IPS-15b (cell line): ENCODE measurements around the gene PRPSAP1.
"Not testable (repeated sequence)": the region's sequence is repeated elsewhere in the genome, so short reads cannot be mapped to it uniquely, and the experiment has no call there.

Experiments
- H3K27me3 ChIP-seq: one replicate; pipeline ENCODE4 v1.6.1; 2013; ENCODE audit warnings: low read length; ENCODE audit not compliant: control insufficient read depth, insufficient read depth
- H3K36me3 ChIP-seq: one replicate; pipeline ENCODE4 v1.6.1; 2013; ENCODE audit warnings: low read length; ENCODE audit not compliant: control insufficient read depth, insufficient read depth
- H3K4me1 ChIP-seq: one replicate; pipeline ENCODE4 v1.6.1; 2013; ENCODE audit warnings: mild to moderate bottlenecking, low read length; ENCODE audit not compliant: control insufficient read depth, insufficient read depth
- H3K4me3 ChIP-seq: one replicate; pipeline ENCODE4 v1.5.1; 2013; ENCODE audit warnings: low read depth, low read length
- H3K9ac ChIP-seq: one replicate; pipeline ENCODE4 v1.6.1; 2013; ENCODE audit warnings: low read depth, mild to moderate bottlenecking, low read length
- H3K9me3 ChIP-seq: one replicate; pipeline ENCODE4 v1.6.1; 2013; ENCODE audit warnings: mild to moderate bottlenecking, low read length; ENCODE audit not compliant: control insufficient read depth, insufficient read depth

The PRPSAP1 gene

GRCh38 chr17:76270127-76270592, 83.6 kb downstream of the PRPSAP1 start:
- H3K36me3 ChIP-seq = peaks cover 6% of the 10 kb centered on the region
- no peaks in the 10 kb centered on the region for H3K9me3 ChIP-seq
- H3K4me1 ChIP-seq = peaks cover 18% of the 10 kb centered on the region
- H3K9ac ChIP-seq = no peak overlapping the region
- H3K27me3 ChIP-seq = no peaks in the 10 kb centered on the region
- H3K4me3 ChIP-seq = no peak overlapping the region

- Histone ChIP-seq H3K4me1 (peaks cover 21% of the 10 kb centered on the region), H3K27me3 (no peaks in the 10 kb centered on the region), H3K9me3 (no peaks in the 10 kb centered on the region), H3K4me3 (no peak overlapping the region), H3K36me3 (peaks cover 6% of the 10 kb centered on the region), H3K9ac (peak overlapping the region; percentile 65)
Measured at GRCh38 chr17:76268991-76269981, 84.4 kb downstream of the PRPSAP1 start.

GRCh38 chr17:76268015-76268749, 85.5 kb downstream of the PRPSAP1 start:
- H3K9me3 ChIP-seq = no peaks in the 10 kb centered on the region
- H3K9ac ChIP-seq = no peak overlapping the region
- H3K4me3 ChIP-seq = no peak overlapping the region
- H3K4me1 ChIP-seq = peaks cover 22% of the 10 kb centered on the region
- H3K27me3 ChIP-seq = no peaks in the 10 kb centered on the region
- H3K36me3 ChIP-seq = peaks cover 6% of the 10 kb centered on the region

- H3K9ac ChIP-seq, H3K27me3 ChIP-seq, H3K9me3 ChIP-seq, H3K36me3 ChIP-seq, H3K4me3 ChIP-seq: not testable (repeated sequence)
- peaks cover 22% of the 10 kb centered on the region for H3K4me1 ChIP-seq
Measured at GRCh38 chr17:76267581-76268001, 86.1 kb downstream of the PRPSAP1 start.

GRCh38 chr17:76267051-76267576, 86.6 kb downstream of the PRPSAP1 start:
- Histone ChIP-seq H3K9ac (no peak overlapping the region), H3K36me3 (peaks cover 6% of the 10 kb centered on the region), H3K27me3 (no peaks in the 10 kb centered on the region), H3K4me1 (peaks cover 22% of the 10 kb centered on the region), H3K9me3 (no peaks in the 10 kb centered on the region), H3K4me3 (peak overlapping the region; percentile 61)

GRCh38 chr17:76266244-76266938, 87.3 kb downstream of the PRPSAP1 start:
- no peaks in the 10 kb centered on the region for H3K9me3 ChIP-seq
- peaks cover 22% of the 10 kb centered on the region for H3K4me1 ChIP-seq
- no peaks in the 10 kb centered on the region for H3K27me3 ChIP-seq
- H3K4me3 ChIP-seq = peak overlapping the region; percentile 61
- H3K36me3 ChIP-seq = peaks cover 6% of the 10 kb centered on the region
- H3K9ac ChIP-seq = no peak overlapping the region

DNA sequence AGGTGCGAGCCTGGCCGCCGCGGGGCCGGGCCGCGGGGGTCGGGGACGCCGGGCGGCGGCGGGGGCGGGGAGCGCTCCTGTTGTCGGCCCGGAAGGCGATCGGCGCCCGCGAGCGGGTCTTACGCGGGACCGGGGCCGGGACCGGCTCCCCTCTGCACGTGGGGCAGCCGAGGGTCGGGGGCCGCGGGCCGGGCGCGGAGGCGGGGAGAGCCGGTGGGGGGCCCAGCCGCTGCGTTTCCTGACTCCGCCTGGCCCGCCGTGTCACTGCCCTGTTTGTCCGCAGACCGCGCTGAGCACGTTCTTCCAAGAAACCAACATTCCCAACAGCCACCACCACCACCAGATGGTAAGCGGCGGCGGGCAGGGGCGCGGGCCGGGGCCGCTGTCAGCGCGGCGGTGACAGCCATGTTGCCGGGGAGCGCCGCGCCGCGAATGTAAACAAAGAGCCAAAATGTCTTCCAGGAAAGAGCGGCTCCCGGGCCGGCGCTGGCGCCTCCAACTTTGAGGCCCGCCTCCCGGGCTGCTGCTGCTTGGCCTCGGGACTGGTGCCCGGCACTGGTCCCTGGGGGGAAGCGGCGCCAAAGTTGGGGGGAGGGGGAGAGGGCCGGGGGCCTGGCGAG, 88.0 kb downstream of the PRPSAP1 start:
- no peaks in the 10 kb centered on the region for H3K27me3 ChIP-seq
- no peak overlapping the region for H3K9ac ChIP-seq
- H3K4me3 ChIP-seq = peak overlapping the region; percentile 61
- H3K9me3 ChIP-seq = no peaks in the 10 kb centered on the region
- peaks cover 6% of the 10 kb centered on the region for H3K36me3 ChIP-seq
- peaks cover 22% of the 10 kb centered on the region for H3K4me1 ChIP-seq

DNA sequence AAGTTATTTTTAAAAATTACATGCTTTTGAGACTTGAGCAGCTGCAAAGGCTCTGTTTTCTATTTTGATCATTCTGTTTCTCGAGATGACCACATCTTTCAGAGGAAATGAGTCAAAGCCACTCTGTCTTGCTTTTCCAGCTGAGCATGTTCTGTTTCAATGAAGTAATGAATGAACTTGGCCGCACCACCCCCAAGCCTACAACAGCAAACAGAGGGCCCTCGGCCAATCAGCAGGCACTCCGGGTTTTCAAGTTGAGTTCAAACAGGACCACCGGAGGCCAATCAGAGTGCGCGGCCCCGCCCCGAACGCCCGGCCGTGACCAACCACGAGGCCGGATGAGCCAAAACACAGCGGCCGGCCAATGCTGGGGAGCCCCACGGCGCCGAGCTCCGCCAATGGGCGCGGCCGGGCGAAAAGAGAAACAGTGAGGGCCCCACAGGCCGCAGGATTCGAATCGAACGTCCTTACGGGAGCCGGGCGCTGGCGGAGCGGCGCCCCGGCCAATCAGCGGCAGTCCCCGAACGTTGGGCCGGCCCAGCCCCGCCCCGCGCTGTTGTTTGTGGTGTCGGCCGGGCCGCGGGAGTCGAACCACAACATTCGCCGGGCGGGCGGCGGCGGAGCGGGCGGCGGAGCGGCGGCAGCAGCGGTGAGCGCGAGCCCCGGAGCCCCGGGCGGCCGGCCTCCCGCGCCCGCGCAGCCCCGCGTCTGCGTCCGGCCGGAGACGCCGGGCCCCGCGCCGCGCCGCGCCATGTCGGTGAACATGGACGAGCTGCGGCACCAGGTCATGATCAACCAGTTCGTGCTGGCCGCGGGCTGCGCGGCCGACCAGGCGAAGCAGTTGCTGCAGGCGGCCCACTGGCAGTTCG, 88.7 kb downstream of the PRPSAP1 start, which contains the start of gene UBALD2:
Gene UBALD2, plus strand, starts transcription at position 594 of the 869 bp plus-strand sequence. Its CDS starts 158 bp downstream, at position 752.
- H3K9me3 ChIP-seq = no peaks in the 10 kb centered on the region
- peaks cover 22% of the 10 kb centered on the region for H3K4me1 ChIP-seq
- H3K27me3 ChIP-seq = no peaks in the 10 kb centered on the region
- H3K9ac ChIP-seq = no peak within 1 kb of the TSS
- H3K36me3 ChIP-seq = peaks cover 6% of the 10 kb centered on the region
- H3K4me3 ChIP-seq = peak within 1 kb of the TSS; percentile 61

- no peak overlapping the region for H3K4me3 ChIP-seq
Measured at GRCh38 chr17:76264425-76264754, 89.3 kb downstream of the PRPSAP1 start.

GRCh38 chr17:76263896-76264295, 89.8 kb downstream of the PRPSAP1 start:
- peaks cover 16% of the 10 kb centered on the region for H3K4me1 ChIP-seq
- no peaks in the 10 kb centered on the region for H3K9me3 ChIP-seq
- H3K9ac ChIP-seq = no peak overlapping the region
- no peak overlapping the region for H3K4me3 ChIP-seq
- H3K27me3 ChIP-seq = no peaks in the 10 kb centered on the region
- H3K36me3 ChIP-seq = peaks cover 6% of the 10 kb centered on the region

More at GRCh38 chr17:76264425-76264754, 89.3 kb downstream of the PRPSAP1 start:
- peaks cover 20% of the 10 kb centered on the region for H3K4me1 ChIP-seq
- H3K9me3 ChIP-seq = no peaks in the 10 kb centered on the region
- H3K36me3 ChIP-seq = peaks cover 6% of the 10 kb centered on the region
- no peak overlapping the region for H3K9ac ChIP-seq
- H3K27me3 ChIP-seq = no peaks in the 10 kb centered on the region
